GM19240 (cell line): Measurements from ENCODE around the gene DHX30.
"Not testable (repeated sequence)": the region's sequence is repeated elsewhere in the genome, so short reads cannot be mapped to it uniquely, and the experiment has no call there.

Experiments
- DNase-seq: peaks from one replicate; pipeline ENCODE4 v3.0.0; 2011; ENCODE audit warnings: low spot score; ENCODE audit not compliant: insufficient read length

DHX30 gene

GRCh38 chr3:47813551-47814177 is 10.7 kb downstream of the DHX30 start:
- no peak for DNase-seq

GRCh38 chr3:47817609-47818008 is 14.7 kb downstream of the DHX30 start:
- no peak for DNase-seq

- DNase-seq, result peak; percentile 93
These were observed 21.9 kb downstream of the DHX30 start for GRCh38 chr3:47824541-47825473.

GRCh38 chr3:47825590-47825989 is 22.7 kb downstream of the DHX30 start:
- DNase-seq, result no peak

GRCh38 chr3:47829482-47829881 is 26.5 kb downstream of the DHX30 start:
- not testable (repeated sequence) for DNase-seq

- DNase-seq, result no peak
These were observed 34.0 kb downstream of the DHX30 start for GRCh38 chr3:47836986-47837385.

- DNase-seq, result no peak
These were observed 35.6 kb downstream of the DHX30 start for GRCh38 chr3:47838503-47838902.

- DNase-seq, result no peak
These were observed 38.9 kb downstream of the DHX30 start for GRCh38 chr3:47841786-47842349.

- no peak for DNase-seq
These were observed 43.4 kb downstream of the DHX30 start for GRCh38 chr3:47846186-47846879.

GRCh38 chr3:47846880-47847248 is 43.9 kb downstream of the DHX30 start:
- no peak for DNase-seq

GRCh38 chr3:47847260-47847659 is 44.3 kb downstream of the DHX30 start:
- no peak for DNase-seq

GRCh38 chr3:47847801-47848518 is 45.0 kb downstream of the DHX30 start:
- no peak for DNase-seq

GRCh38 chr3:47848599-47849117 is 45.7 kb downstream of the DHX30 start:
- DNase-seq, result no peak

- no peak for DNase-seq
These were observed 46.3 kb downstream of the DHX30 start for GRCh38 chr3:47849186-47849698.

- no peak for DNase-seq
These were observed 47.0 kb downstream of the DHX30 start for GRCh38 chr3:47849699-47850563.

GRCh38 chr3:47850564-47851410 is 47.8 kb downstream of the DHX30 start:
- DNase-seq, result no peak

- DNase-seq, result no peak
These were observed 49.1 kb downstream of the DHX30 start for GRCh38 chr3:47851888-47852603.
